Hepatocyte (in vitro differentiated cells): ENCODE data around the gene SIK3. TPM values are rescaled to one million over a fixed set of nuclear protein-coding genes. Genes with fewer than 3 reads are reported as not detected.

Experiments used
- DNase-seq: peaks from one replicate; pipeline ENCODE4 v3.0.0-alpha.2; 2016; ENCODE audit warnings: low spot score
- H2AFZ ChIP-seq: fragments of 200-600 bp; sonication (generic); 2 replicates; pipeline ENCODE4 v1.6.0; 2016; ENCODE audit warnings: antibody characterized with exemption, mild to moderate bottlenecking
- H3K27ac ChIP-seq: fragments of 200-600 bp; sonication (generic); 2 replicates; pipeline ENCODE4 v1.5.1; 2016; ENCODE audit warnings: mild to moderate bottlenecking
- H3K27me3 ChIP-seq: fragments of 200-600 bp; sonication (generic); 2 replicates; pipeline ENCODE4 v1.6.1; 2016
- H3K36me3 ChIP-seq: fragments of 200-600 bp; sonication (generic); replicated peaks from 2 replicates; pipeline ENCODE4 v1.5.1; 2016; ENCODE audit warnings: low read depth; ENCODE audit not compliant: insufficient read depth
- H3K4me1 ChIP-seq: fragments of 200-600 bp; sonication (generic); 2 replicates; pipeline ENCODE4 v1.5.1; 2016; ENCODE audit warnings: mild to moderate bottlenecking, moderate library complexity; ENCODE audit not compliant: insufficient read depth
- H3K4me2 ChIP-seq: fragments of 200-600 bp; sonication (generic); 2 replicates; pipeline ENCODE4 v1.6.0; 2016
- H3K4me3 ChIP-seq: fragments of 200-600 bp; sonication (generic); 2 replicates; pipeline ENCODE4 v1.5.1; 2016; ENCODE audit warnings: mild to moderate bottlenecking
- H3K79me2 ChIP-seq: fragments of 200-600 bp; sonication (generic); 2 replicates; pipeline ENCODE4 v1.6.0; 2017; ENCODE audit warnings: mild to moderate bottlenecking
- H3K9me2 ChIP-seq: fragments of 200-600 bp; sonication (generic); replicated peaks from 2 replicates; pipeline ENCODE4 v1.6.0; 2017; ENCODE audit warnings: mild to moderate bottlenecking; ENCODE audit not compliant: insufficient read depth
- H3K9me3 ChIP-seq: fragments of 200-600 bp; sonication (generic); 2 replicates; pipeline ENCODE4 v1.5.1; 2016; ENCODE audit warnings: low read depth, mild to moderate bottlenecking
- H4K20me1 ChIP-seq: fragments of 200-600 bp; sonication (generic); 2 replicates; pipeline ENCODE4 v1.6.0; 2016; ENCODE audit warnings: mild to moderate bottlenecking; ENCODE audit not compliant: insufficient read depth, poor library complexity, severe bottlenecking
- EZH2 ChIP-seq: fragments of 200-600 bp; sonication (generic); IDR thresholded peaks from 2 replicates; pipeline ENCODE4 v1.6.1; 2016; ENCODE audit warnings: antibody characterized with exemption, mild to moderate bottlenecking, borderline replicate concordance
- EZH2phosphoT487 ChIP-seq: fragments of 200-600 bp; sonication (generic); IDR thresholded peaks from one replicate; pipeline ENCODE4 v1.6.1; 2018; ENCODE audit warnings: antibody characterized with exemption, mild to moderate bottlenecking, low read depth, moderate library complexity; ENCODE audit not compliant: unreplicated experiment, severe bottlenecking
- WGBS: methylation state at CpG from one replicate; pipeline ENCODE4 v1.1.6; 2016; ENCODE audit warnings: low lambda C conversion rate; ENCODE audit errors: missing lambda C conversion rate; 5-methylcytosine and 5-hydroxymethylcytosine counted together
- polyA plus RNA-seq: library from polyadenylated mRNA; unstranded; fragments of >200 nt; fragmentation: Nextera tagmentation; extraction: Ambion mirVana; gene quantifications from 2 replicates; pipeline ENCODE4 v1.2.1, GENCODE V29; 2016
- total RNA-seq: library from RNA; depleted of rRNA; stranded (reverse); fragments of >200 nt; gene quantifications from 2 replicates; pipeline ENCODE4 v1.2.3, GENCODE V29; 2014
- TF ChIP-seq, protein P1 (sequence below): fragments of 200-600 bp; sonication (generic); IDR thresholded peaks from 2 replicates; pipeline ENCODE4 v1.5.1; 2016; ENCODE audit warnings: antibody characterized with exemption, mild to moderate bottlenecking; ENCODE audit not compliant: poor library complexity

SIK3 gene
- total and polyA plus RNA-seq, 2 experiments from 2014 or later = 15.8 to 17.7 TPM

DNA sequence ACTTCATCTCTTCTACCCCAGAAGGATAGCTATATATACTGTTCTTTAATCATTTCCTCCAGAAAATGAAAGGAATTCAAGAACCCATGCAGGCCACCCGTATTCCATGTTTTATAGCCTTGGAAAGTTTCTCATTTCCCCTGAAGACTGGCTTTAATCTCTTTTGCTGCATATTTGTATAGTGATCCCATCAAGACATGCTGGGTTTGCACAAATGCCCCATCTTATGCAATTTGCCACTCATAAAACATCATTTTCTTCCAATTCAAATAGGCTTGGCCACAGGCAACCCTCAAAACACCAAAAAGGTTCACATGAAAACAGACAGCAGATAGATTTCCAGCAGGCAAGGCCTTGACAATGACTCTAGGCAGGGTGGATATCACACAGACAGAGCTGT, 232.5 kb downstream of the SIK3 start:
- no peak overlapping the region for H3K4me2 ChIP-seq
- 46% methylated on average over 1 of the region's 1 CpG for WGBS
- no peak for DNase-seq
- H4K20me1 ChIP-seq = no peaks in the 10 kb centered on the region
- no peaks in the 10 kb centered on the region for H3K27me3 ChIP-seq
- no peaks in the 10 kb centered on the region for H3K9me3 ChIP-seq
- peak overlapping the region; percentile 55 for H3K27ac ChIP-seq
- TF ChIP-seq EZH2phosphoT487 = no peak
- no peak for TF ChIP-seq EZH2
- TF ChIP-seq, protein P1, sequence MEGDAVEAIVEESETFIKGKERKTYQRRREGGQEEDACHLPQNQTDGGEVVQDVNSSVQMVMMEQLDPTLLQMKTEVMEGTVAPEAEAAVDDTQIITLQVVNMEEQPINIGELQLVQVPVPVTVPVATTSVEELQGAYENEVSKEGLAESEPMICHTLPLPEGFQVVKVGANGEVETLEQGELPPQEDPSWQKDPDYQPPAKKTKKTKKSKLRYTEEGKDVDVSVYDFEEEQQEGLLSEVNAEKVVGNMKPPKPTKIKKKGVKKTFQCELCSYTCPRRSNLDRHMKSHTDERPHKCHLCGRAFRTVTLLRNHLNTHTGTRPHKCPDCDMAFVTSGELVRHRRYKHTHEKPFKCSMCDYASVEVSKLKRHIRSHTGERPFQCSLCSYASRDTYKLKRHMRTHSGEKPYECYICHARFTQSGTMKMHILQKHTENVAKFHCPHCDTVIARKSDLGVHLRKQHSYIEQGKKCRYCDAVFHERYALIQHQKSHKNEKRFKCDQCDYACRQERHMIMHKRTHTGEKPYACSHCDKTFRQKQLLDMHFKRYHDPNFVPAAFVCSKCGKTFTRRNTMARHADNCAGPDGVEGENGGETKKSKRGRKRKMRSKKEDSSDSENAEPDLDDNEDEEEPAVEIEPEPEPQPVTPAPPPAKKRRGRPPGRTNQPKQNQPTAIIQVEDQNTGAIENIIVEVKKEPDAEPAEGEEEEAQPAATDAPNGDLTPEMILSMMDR = no peak
- H3K36me3 ChIP-seq = no peaks in the 10 kb centered on the region
- H3K4me3 ChIP-seq = no peak overlapping the region
- H3K9me2 ChIP-seq = no peaks in the 10 kb centered on the region
- no peaks in the 10 kb centered on the region for H3K79me2 ChIP-seq
- no peaks in the 10 kb centered on the region for H3K4me1 ChIP-seq
- H2AFZ ChIP-seq = no peak overlapping the region

DNA sequence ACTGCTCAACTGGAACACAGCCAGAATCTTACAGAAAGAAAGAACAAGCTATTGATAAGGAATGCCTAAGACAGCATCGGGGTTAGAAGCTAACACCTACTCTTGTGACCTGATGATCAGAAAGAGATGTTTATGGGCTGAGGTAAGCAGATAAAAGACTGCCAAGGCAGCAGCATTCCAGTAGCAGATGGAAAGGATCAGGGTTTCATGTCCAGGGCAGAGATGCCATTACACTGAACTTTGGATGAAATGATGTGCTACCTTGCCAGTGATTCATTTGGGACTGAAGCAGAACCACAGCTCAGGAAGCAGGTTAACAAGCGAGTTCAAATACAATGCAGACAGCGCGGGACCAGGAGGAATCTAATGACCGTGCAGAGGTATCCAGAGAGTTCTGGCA, 233.7 kb downstream of the SIK3 start:
- H3K4me2 ChIP-seq = no peak overlapping the region
- no peak for DNase-seq
- H3K4me3 ChIP-seq = no peak overlapping the region
- no peaks in the 10 kb centered on the region for H3K79me2 ChIP-seq
- no peaks in the 10 kb centered on the region for H3K4me1 ChIP-seq
- no peaks in the 10 kb centered on the region for H3K9me2 ChIP-seq
- no peak overlapping the region for H2AFZ ChIP-seq
- no peaks in the 10 kb centered on the region for H3K27me3 ChIP-seq
- peak overlapping the region; percentile 47 for H3K27ac ChIP-seq
- H3K9me3 ChIP-seq = no peaks in the 10 kb centered on the region
- H4K20me1 ChIP-seq = no peaks in the 10 kb centered on the region
- H3K36me3 ChIP-seq = no peaks in the 10 kb centered on the region
- 84% methylated on average over 5 of the region's 5 CpGs for WGBS
- TF ChIP-seq, protein P1 = no peak
- TF ChIP-seq EZH2phosphoT487 (no peak), EZH2 (no peak)

DNA sequence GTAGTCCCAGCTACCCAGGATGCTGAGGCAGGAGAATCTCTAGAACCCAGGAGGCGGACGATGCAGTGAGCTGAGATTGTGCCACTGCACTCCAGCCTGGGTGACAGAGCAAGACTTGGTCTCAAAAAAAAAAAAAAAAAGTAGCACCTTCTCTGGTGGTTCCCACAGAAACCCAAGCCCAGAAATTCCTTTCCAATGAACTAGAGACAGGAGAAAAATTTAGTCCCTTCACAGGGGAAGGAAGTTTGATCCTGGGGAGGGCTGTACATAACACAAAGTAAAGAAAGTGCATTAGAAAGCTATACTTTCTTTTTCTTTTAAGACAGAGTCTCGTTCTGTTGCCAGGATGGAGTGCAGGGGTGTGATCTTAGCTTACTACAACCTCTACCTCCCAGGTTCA, 235.3 kb downstream of the SIK3 start:
- no peak for DNase-seq
- Histone ChIP-seq H3K27me3 (no peaks in the 10 kb centered on the region), H2AFZ (no peak overlapping the region), H3K4me1 (no peaks in the 10 kb centered on the region), H3K27ac (no peak overlapping the region), H3K4me2 (no peak overlapping the region), H3K4me3 (no peak overlapping the region), H3K36me3 (no peaks in the 10 kb centered on the region), H4K20me1 (no peaks in the 10 kb centered on the region), H3K9me3 (no peaks in the 10 kb centered on the region), H3K9me2 (no peaks in the 10 kb centered on the region), H3K79me2 (no peaks in the 10 kb centered on the region)
- TF ChIP-seq EZH2phosphoT487 (no peak), EZH2 (no peak)
- TF ChIP-seq, protein P1 = no peak
- WGBS = 92% methylated on average over 3 of the region's 3 CpGs

DNA sequence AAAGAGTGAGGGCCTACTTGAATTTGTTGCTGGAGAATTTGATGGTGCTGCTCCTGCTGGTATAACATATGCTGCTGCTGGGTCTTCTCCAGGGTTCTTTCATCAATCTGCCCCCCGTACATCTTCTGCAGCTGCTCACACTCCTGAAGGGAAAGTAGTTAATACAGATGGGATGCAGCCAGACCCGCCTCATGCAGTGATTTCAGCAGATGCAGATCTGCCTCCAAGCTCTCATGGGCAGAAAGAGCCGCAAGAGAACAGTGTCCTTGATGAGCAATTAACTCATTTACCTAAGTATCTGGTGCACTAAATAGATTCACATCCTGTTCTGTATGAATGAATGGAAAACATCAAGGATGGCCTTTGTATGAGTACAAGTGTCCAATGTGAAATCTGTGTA, 236.0 kb downstream of the SIK3 start:
- Histone ChIP-seq H3K4me3 (no peak overlapping the region), H2AFZ (no peak overlapping the region), H3K4me1 (no peaks in the 10 kb centered on the region), H3K4me2 (no peak overlapping the region), H4K20me1 (no peaks in the 10 kb centered on the region), H3K9me2 (no peaks in the 10 kb centered on the region), H3K27ac (no peak overlapping the region), H3K9me3 (no peaks in the 10 kb centered on the region), H3K79me2 (no peaks in the 10 kb centered on the region), H3K36me3 (no peaks in the 10 kb centered on the region), H3K27me3 (no peaks in the 10 kb centered on the region)
- 91% methylated on average over 3 of the region's 3 CpGs for WGBS
- TF ChIP-seq EZH2phosphoT487 (no peak), EZH2 (no peak)
- TF ChIP-seq, protein P1 = no peak
- DNase-seq = no peak
